ENCODE results near the gene CTRB2.

DNA sequence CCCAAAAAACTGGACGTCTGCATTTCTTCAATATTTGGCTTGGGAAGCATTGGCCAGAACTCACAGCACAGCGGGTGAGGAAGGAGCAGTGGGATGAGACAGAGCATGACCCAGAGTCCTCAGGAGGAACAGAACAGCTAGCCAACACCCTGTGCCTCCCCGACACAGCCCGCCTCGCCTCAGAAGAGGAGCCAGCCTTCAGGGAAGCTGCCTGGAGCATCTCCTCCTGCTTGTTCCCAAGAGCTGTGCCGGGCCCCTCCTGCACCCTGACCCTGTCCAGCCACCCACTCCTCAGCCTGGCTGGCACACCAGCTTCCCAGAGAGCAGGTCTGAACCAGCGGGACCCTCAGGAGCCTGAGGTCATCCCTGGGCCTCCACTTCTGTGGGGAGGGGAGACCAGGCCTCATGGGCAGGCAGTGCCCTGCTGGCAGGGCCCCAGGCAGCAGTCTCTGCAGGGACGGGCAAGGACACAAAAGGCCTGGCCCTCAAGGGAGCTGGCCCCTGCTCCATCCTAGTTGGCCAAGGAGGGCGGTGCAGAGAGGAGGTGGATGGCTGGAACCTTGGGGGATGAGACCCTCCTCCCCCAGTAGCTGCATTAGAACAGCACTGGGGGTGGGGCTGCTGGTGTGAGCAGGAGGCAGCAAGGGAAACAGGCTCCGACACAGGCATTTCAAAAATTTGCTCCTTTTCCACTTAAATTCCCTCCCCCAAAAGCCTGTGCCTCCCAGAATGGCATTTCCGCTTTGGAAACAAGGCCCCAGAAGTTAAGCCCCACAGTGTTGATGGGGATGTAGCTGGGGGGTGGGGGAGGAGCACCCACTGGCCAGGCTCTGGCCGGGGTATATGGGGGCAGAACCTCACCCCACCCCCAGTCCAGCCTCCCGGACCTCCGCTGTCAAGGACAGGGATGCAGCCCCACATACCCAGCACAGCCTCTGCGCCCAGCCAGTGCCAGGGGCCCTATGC lies 46.3 kb upstream of the CTRB2 start:
- no peak for TF ChIP-seq POLR2AphosphoS5 (IDR thresholded peaks at IDR 0.05; ENCODE audit: low read depth, low read length)
- TF ChIP-seq, protein P1, sequence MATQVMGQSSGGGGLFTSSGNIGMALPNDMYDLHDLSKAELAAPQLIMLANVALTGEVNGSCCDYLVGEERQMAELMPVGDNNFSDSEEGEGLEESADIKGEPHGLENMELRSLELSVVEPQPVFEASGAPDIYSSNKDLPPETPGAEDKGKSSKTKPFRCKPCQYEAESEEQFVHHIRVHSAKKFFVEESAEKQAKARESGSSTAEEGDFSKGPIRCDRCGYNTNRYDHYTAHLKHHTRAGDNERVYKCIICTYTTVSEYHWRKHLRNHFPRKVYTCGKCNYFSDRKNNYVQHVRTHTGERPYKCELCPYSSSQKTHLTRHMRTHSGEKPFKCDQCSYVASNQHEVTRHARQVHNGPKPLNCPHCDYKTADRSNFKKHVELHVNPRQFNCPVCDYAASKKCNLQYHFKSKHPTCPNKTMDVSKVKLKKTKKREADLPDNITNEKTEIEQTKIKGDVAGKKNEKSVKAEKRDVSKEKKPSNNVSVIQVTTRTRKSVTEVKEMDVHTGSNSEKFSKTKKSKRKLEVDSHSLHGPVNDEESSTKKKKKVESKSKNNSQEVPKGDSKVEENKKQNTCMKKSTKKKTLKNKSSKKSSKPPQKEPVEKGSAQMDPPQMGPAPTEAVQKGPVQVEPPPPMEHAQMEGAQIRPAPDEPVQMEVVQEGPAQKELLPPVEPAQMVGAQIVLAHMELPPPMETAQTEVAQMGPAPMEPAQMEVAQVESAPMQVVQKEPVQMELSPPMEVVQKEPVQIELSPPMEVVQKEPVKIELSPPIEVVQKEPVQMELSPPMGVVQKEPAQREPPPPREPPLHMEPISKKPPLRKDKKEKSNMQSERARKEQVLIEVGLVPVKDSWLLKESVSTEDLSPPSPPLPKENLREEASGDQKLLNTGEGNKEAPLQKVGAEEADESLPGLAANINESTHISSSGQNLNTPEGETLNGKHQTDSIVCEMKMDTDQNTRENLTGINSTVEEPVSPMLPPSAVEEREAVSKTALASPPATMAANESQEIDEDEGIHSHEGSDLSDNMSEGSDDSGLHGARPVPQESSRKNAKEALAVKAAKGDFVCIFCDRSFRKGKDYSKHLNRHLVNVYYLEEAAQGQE (IDR thresholded peaks at IDR 0.05; ENCODE audit: insufficient read depth in 1 of 2, low read depth in 2 of 2, low read length in 2 of 2): no peak

Measured in PFSK-1 (cell line).